Heart left ventricle (tissue), 16 donors: ENCODE results near the gene RHPN2. TPM values are rescaled to one million over a fixed set of nuclear protein-coding genes. Genes with fewer than 3 reads are reported as not detected.

Source experiments
- ATAC-seq, 4 donors: fragments of 200-7000 bp; cut with Tn5 transposase; one replicate each; pipeline ENCODE4 v1.9.1; 2020 to 2022; ENCODE audit warnings: moderate library complexity in 4 of 4, mild to moderate bottlenecking in 3 of 4, moderate number of reproducible peaks in 1 of 4
- DNase-seq, 5 donors: peaks; one replicate each; pipeline ENCODE4 v3.0.0-alpha.2; 2020
- H3K27ac ChIP-seq, 12 donors: fragments of 200-600 bp; sonication (generic) in 4 of 12; one replicate each; pipeline versions ENCODE4 v1.5.0 to v1.8.0; 2016 to 2022; ENCODE audit warnings: mild to moderate bottlenecking in 2 of 12
- H3K27me3 ChIP-seq, 9 donors: fragments of 200-600 bp; sonication (generic) in 2 of 9; one replicate each; pipeline versions ENCODE4 v1.5.1 to v1.8.0; 2016 to 2022; ENCODE audit warnings: mild to moderate bottlenecking in 3 of 9
- H3K36me3 ChIP-seq, 9 donors: fragments of 200-600 bp; sonication (generic) in 2 of 9; one replicate each; pipeline versions ENCODE4 v1.5.0 to v1.8.0; 2018 to 2022; ENCODE audit warnings: mild to moderate bottlenecking in 2 of 9
- H3K4me1 ChIP-seq, 12 donors: fragments of 200-600 bp; sonication (generic) in 4 of 12; one replicate each; pipeline versions ENCODE4 v1.5.0 to v1.8.0; 2016 to 2022; ENCODE audit warnings: mild to moderate bottlenecking in 3 of 12
- H3K4me3 ChIP-seq, 12 donors: fragments of 200-600 bp; sonication (generic) in 4 of 12; one replicate each; pipeline versions ENCODE4 v1.5.0 to v1.8.0; 2017 to 2022; ENCODE audit warnings: mild to moderate bottlenecking in 9 of 12, moderate library complexity in 4 of 12
- H3K9me3 ChIP-seq, 12 donors: fragments of 200-600 bp; sonication (generic) in 4 of 12; one replicate each; pipeline versions ENCODE4 v1.5.0 to v1.8.0; 2016 to 2022; ENCODE audit warnings: mild to moderate bottlenecking in 1 of 12
- POLR2A ChIP-seq, 2 donors: fragments of 450-650 bp; IDR thresholded peaks; one replicate each; pipeline ENCODE4 v1.6.1; 2017; ENCODE audit warnings: antibody characterized with exemption in 2 of 2, mild to moderate bottlenecking in 2 of 2, moderate library complexity in 2 of 2
- WGBS, 4 donors: extraction: QIAGEN DNeasy Blood & Tissue Kit in 2 of 4; methylation state at CpG; one replicate each; pipeline versions ENCODE4 v1.1.5 to v1.1.7; 2013 to 2018; 5-methylcytosine and 5-hydroxymethylcytosine counted together
- intact Hi-C, 10 donors: fragments of 100-400 bp; cut with DNase I; formaldehyde crosslinking; loops; one replicate each; pipeline versions ENCODE4 v1.11.1 to v1.14.2; 2022
- polyA plus RNA-seq, 2 donors: library from polyadenylated mRNA; stranded (reverse); fragments of 200-250 nt; gene quantifications; one replicate each; pipeline ENCODE4 v1.2.3, GENCODE V29; 2013
- total RNA-seq, 9 donors: library from RNA; depleted of rRNA in 2 of 9; stranded (reverse); fragments of >200 nt in 2 of 9; fragmentation: NEBNext Ultra II Directional in 3 of 9; extraction: Animal tissue kit (Norgen Biotek cat#: 25700) in 3 of 9; gene quantifications; one replicate each; pipeline versions ENCODE4 v1.1.0 to v1.2.4, GENCODE V29; 2016 to 2023
- TF ChIP-seq, protein P1 (sequence below), 12 donors: fragments of 200-600 bp; sonication (generic) in 4 of 12; IDR thresholded peaks; one replicate each; pipeline versions ENCODE4 v1.5.0 to v1.8.0; 2018 to 2022; ENCODE audit warnings: antibody characterized with exemption in 12 of 12, mild to moderate bottlenecking in 5 of 12
- donor health status: ischemic (EF 13 %, LVEDD 7.1; RV severe dilation, severe dysfunction).
- donor health status: healthy with polysubstance abuse.
- donor health status: DM: no; HTN: yes; CAD: no.
- donor health status: DM: no; HTN: no; CAD: no.
- donor health status: ischemic (EF 25% LVEDD 6.9; RV normal size, moderate dysfunction).
- donor health status: ischemic (EF 25% LVEDD 5.7; RV mildly dilated, moderate dysfunction).
- donor health status: healthy.
- donor health status: DM: yes; HTN: yes; CAD: no.
- donor health status: ischemic (EF 35%, LVEDD 5.7; RV mildly dilated, moderate dysfunction).
- donor health status: nonischemic (EF 11% LVEDD 7.7; RV severe dilation, severe dysfunction).
- donor health status: DM: yes; HTN: yes; CAD: no.
- donor health status: PGD.
- donor health status: ischemic (EF 29% LVEDD 5.4; RV normal size, mild dysfunction).
- donor health status: nonischemic (EF 23%, LVEDD 6.1; RV moderate dilation, normal function).

Gene RHPN2
- total and polyA plus RNA-seq, 11 donors = 0.35 to 3.7 (median 1.9) TPM

DNA sequence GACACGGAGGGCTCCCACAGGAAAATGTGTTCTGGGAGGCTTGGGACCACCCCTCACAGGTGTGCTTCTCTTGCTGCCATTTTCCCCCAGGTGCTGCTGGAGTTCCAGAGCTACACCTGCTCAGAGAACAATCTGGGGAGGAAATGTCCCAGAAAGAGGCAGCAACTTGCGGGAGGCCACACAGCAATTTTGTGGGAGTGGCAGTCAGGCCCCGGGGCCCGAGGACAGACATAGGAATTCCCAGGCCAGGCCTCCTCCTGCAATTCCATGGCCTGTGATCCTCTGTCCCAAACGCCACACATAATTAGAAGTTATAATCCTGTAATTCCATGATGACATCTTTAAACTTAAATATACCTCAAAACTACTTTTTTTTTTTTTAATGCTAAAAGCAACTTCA, 1.8 kb downstream of the RHPN2 start:
- ATAC-seq (no peak), DNase-seq (no peak)
- no peaks in the 10 kb centered on the region for H3K9me3 ChIP-seq
- TF ChIP-seq, protein P1, sequence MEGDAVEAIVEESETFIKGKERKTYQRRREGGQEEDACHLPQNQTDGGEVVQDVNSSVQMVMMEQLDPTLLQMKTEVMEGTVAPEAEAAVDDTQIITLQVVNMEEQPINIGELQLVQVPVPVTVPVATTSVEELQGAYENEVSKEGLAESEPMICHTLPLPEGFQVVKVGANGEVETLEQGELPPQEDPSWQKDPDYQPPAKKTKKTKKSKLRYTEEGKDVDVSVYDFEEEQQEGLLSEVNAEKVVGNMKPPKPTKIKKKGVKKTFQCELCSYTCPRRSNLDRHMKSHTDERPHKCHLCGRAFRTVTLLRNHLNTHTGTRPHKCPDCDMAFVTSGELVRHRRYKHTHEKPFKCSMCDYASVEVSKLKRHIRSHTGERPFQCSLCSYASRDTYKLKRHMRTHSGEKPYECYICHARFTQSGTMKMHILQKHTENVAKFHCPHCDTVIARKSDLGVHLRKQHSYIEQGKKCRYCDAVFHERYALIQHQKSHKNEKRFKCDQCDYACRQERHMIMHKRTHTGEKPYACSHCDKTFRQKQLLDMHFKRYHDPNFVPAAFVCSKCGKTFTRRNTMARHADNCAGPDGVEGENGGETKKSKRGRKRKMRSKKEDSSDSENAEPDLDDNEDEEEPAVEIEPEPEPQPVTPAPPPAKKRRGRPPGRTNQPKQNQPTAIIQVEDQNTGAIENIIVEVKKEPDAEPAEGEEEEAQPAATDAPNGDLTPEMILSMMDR (IDR thresholded peaks at IDR 0.05) = no peak
- TF ChIP-seq POLR2A (IDR thresholded peaks at IDR 0.05) = no peak
- H3K4me3 ChIP-seq = peak overlapping the region in 1 of 12 donors; percentile 68
- H3K36me3 ChIP-seq = no peaks in the 10 kb centered on the region
- H3K27ac ChIP-seq = no peak overlapping the region
- peaks cover 0 to 44% (median 17%) of the 10 kb centered on the region in 9 donors for H3K27me3 ChIP-seq
- intact Hi-C loops = no loop called here
- 81 to 94% (median 86%) methylated on average over 5 of the region's 5 CpGs for WGBS, 4 donors
- peaks cover 0 to 23% (median 4%) of the 10 kb centered on the region in 12 donors for H3K4me1 ChIP-seq

DNA sequence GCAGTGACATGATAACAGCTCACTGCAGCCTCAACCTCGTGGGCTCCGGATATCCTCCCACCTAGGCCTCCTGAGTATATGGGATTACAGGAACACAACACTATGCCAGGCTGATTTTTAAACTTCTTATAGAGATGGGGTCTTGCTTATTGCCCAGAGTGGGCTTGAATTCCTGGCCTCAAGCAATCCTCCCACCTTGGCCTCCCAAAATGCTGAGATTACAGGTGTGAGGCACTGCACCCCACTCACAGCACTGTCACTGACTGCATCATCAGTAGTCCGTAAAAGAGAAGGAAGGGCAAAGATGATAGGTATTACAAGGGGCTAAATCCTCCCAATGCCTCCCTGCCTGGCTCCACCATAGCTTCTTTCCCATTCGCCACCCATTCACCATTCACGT, 4.1 kb downstream of the RHPN2 start:
- Histone ChIP-seq H3K36me3 (no peaks in the 10 kb centered on the region), H3K9me3 (no peaks in the 10 kb centered on the region), H3K4me1 (peaks cover 0 to 23% (median 4%) of the 10 kb centered on the region in 12 donors), H3K27ac (no peak overlapping the region), H3K4me3 (no peak overlapping the region), H3K27me3 (peaks cover 0 to 40% (median 17%) of the 10 kb centered on the region in 9 donors)
- intact Hi-C loops = no loop called here
- WGBS, 4 donors = 87 to 89% (median 88%) methylated on average over 5 of the region's 5 CpGs
- no peak for ATAC-seq
- no peak for TF ChIP-seq POLR2A (IDR thresholded peaks at IDR 0.05)
- TF ChIP-seq, protein P1 (IDR thresholded peaks at IDR 0.05) = no peak
- DNase-seq = no peak

DNA sequence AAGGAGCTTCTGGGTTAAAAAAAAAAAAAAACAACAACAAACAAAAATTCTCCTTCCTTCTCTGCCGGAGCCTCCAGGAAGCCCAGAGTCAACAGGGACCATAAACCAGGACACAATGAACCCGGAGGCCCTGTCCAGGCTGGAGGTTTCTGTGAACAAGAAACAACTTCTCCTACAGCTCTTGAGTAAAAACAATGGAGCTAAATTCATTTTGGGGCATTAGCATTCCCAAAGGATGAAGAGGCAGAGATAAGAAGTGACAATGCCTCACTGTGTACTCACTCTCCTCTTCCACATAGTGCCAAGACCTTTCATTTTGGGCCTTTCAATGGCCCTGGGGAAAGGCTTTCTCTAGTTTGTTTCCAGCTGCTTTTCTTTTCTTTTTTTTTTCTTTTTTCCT, 9.0 kb downstream of the RHPN2 start:
- Histone ChIP-seq H3K4me3 (no peak overlapping the region), H3K27ac (peak overlapping the region in 1 of 12 donors; percentile 14), H3K4me1 (peaks cover 0 to 2% (median 0%) of the 10 kb centered on the region in 12 donors), H3K9me3 (no peaks in the 10 kb centered on the region), H3K27me3 (no peaks in the 10 kb centered on the region), H3K36me3 (no peaks in the 10 kb centered on the region)
- WGBS, 4 donors = 38 to 42% (median 39%) methylated on average over 2 of the region's 2 CpGs
- no peak for DNase-seq
- TF ChIP-seq POLR2A (IDR thresholded peaks at IDR 0.05) = no peak
- TF ChIP-seq, protein P1 (IDR thresholded peaks at IDR 0.05) = no peak
- intact Hi-C loops = no loop called here
- peak in 3 of 4 donors; percentile 28 to 67 (median 60) for ATAC-seq

DNA sequence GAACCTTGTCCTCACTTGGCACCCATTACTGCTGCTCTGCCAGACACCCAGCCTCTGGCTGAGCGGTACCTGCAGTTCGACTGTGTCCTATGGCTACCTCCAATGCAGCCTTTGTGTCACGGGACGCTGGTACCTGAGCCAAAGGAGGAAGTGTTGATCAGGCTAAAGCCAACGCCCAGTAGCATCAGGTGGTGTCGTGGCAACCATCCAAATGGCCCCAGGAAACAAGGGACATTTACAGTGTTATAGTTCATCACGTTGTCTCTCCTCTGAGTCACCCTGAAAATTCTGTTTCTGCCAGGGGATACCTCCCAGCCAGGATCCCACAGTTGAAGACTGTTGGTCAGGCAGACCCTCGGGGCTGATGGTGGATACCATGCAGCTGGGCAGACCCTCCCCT, 10.1 kb downstream of the RHPN2 start:
- intact Hi-C loops = no loop called here
- WGBS, 4 donors = 77 to 87% (median 82%) methylated on average over 7 to 8 of the region's 8 CpGs
- no peaks in the 10 kb centered on the region for H3K36me3 ChIP-seq

More for the DNA sequence above, 10.1 kb downstream of the RHPN2 start:
- ATAC-seq (no peak), DNase-seq (no peak)
- Histone ChIP-seq H3K27me3 (no peaks in the 10 kb centered on the region), H3K27ac (no peak overlapping the region), H3K9me3 (no peaks in the 10 kb centered on the region), H3K4me1 (peaks cover 0 to 2% (median 0%) of the 10 kb centered on the region in 12 donors), H3K4me3 (no peak overlapping the region)
- no peak for TF ChIP-seq POLR2A (IDR thresholded peaks at IDR 0.05)
- TF ChIP-seq, protein P1 (IDR thresholded peaks at IDR 0.05) = no peak
